HCT116 (cell line): ENCODE data around the gene WDR44. TPM values are rescaled to one million over a fixed set of nuclear protein-coding genes. Genes with fewer than 3 reads are reported as not detected.

Experiments used
- ATAC-seq: fragments of 200-7000 bp; cut with Tn5 transposase; 2 replicates; pipeline ENCODE4 v1.9.1; 2020; ENCODE audit warnings: mild to moderate bottlenecking, moderate library complexity
- BruUV-seq: library from RNA; stranded (reverse); fragments of 400-500 nt; replicated peaks from 2 replicates; lab custom pipeline; 2021; lab: Mats Ljungman, UMichigan
- CTCF ChIA-PET: fragments of 300-600 bp; sonication (Branson Sonifier 250); formaldehyde crosslinking; loops from one replicate; lab custom pipeline; 2021; ENCODE audit warnings: antibody characterized with exemption; lab: Charles Lee
- POLR2A ChIA-PET: fragments of 300-600, 350-600 bp; sonication (Branson Sonifier 250); formaldehyde crosslinking; loops from one replicate; lab custom pipeline; 2021; ENCODE audit warnings: antibody characterized with exemption; lab: Charles Lee
- RAD21 ChIA-PET, 2 experiments: fragments of 300-600 bp; sonication (Branson Sonifier 250); formaldehyde crosslinking; loops; one replicate each; lab custom pipeline; 2023; ENCODE audit warnings: low total read pairs in 2 of 2; ENCODE audit not compliant: uncharacterized antibody in 2 of 2, unreplicated experiment in 2 of 2, low non-redundant PET in 1 of 2; lab: Charles Lee
- DNase-seq: peaks from one replicate; pipeline ENCODE4 v3.0.0-alpha.2; 2010; ENCODE audit warnings: low read depth, low spot score
- H2AFZ ChIP-seq: fragments of 200-600 bp; shearing (Covaris generic), sonication (generic); 2 replicates; pipeline ENCODE4 v1.6.1; 2017; ENCODE audit warnings: low read depth, mixed run types, mixed read lengths, antibody characterized with exemption, low read length; ENCODE audit not compliant: poor library complexity, severe bottlenecking
- H3K27ac ChIP-seq: 2 replicates; pipeline ENCODE4 v1.5.1; 2012; ENCODE audit warnings: low read depth, low read length
- H3K27me3 ChIP-seq: fragments of 200-600 bp; sonication (generic); 2 replicates; pipeline ENCODE4 v1.6.1; 2016; ENCODE audit warnings: mixed run types, low read length, mixed read lengths; ENCODE audit not compliant: insufficient read depth
- H3K36me3 ChIP-seq, 2 experiments: fragments of 200-500 bp in 1 of 2; fragments of 200-600 bp in 1 of 2; sonication (Bioruptor generic) in 1 of 2; sonication (generic) in 1 of 2; 2 replicates each; pipeline versions ENCODE4 v1.5.1 to v1.6.1; 2014 to 2016; ENCODE audit warnings: low read length in 2 of 2, inconsistent platforms in 1 of 2, mixed read lengths in 1 of 2, mixed run types in 1 of 2; ENCODE audit not compliant: insufficient read depth in 2 of 2, control insufficient read depth in 1 of 2
- H3K4me1 ChIP-seq, 2 experiments: fragments of 200-600 bp in 1 of 2; sonication (generic) in 1 of 2; 2 replicates each; pipeline versions ENCODE4 v1.5.1 to v1.6.1; 2012 to 2017; ENCODE audit warnings: low read length in 2 of 2, inconsistent platforms in 1 of 2, mild to moderate bottlenecking in 1 of 2, mixed read lengths in 1 of 2, mixed run types in 1 of 2, moderate library complexity in 1 of 2; ENCODE audit not compliant: insufficient read depth in 2 of 2, control insufficient read depth in 1 of 2
- H3K4me2 ChIP-seq: fragments of 200-600 bp; sonication (generic); 2 replicates; pipeline ENCODE4 v1.6.1; 2017; ENCODE audit warnings: mixed run types, low read length, mixed read lengths
- H3K4me3 ChIP-seq, 2 experiments: fragments of 200-600 bp in 1 of 2; sonication (generic) in 1 of 2; replicated peaks in 1 of 2; 2 replicates each; pipeline ENCODE4 v1.5.1; 2011 to 2016; ENCODE audit warnings: low read length in 2 of 2, control low read depth in 1 of 2, low read depth in 1 of 2, mild to moderate bottlenecking in 1 of 2, mixed read lengths in 1 of 2, mixed run types in 1 of 2
- H3K79me2 ChIP-seq: fragments of 200-600 bp; sonication (generic); 2 replicates; pipeline ENCODE4 v1.6.1; 2017; ENCODE audit warnings: mild to moderate bottlenecking, mixed run types, low read length, moderate library complexity, mixed read lengths; ENCODE audit not compliant: insufficient read depth
- H3K9ac ChIP-seq: fragments of 200-600 bp; sonication (generic); 2 replicates; pipeline ENCODE4 v1.6.1; 2016; ENCODE audit warnings: low read length, mixed read lengths
- H3K9me2 ChIP-seq: fragments of 200-600 bp; sonication (generic), shearing (Covaris generic); 2 replicates; pipeline ENCODE4 v1.6.1; 2017; ENCODE audit warnings: mixed run types, mild to moderate bottlenecking, moderate library complexity; ENCODE audit not compliant: insufficient read depth
- H3K9me3 ChIP-seq, 2 experiments: fragments of 200-500 bp in 1 of 2; fragments of 200-600 bp in 1 of 2; sonication (Bioruptor generic) in 1 of 2; sonication (generic) in 1 of 2; 2 replicates each; pipeline ENCODE4 v1.6.1; 2014 to 2017; ENCODE audit warnings: low read length in 2 of 2, mixed read lengths in 2 of 2, inconsistent platforms in 1 of 2, low read depth in 1 of 2, mild to moderate bottlenecking in 1 of 2, mixed run types in 1 of 2, moderate library complexity in 1 of 2; ENCODE audit not compliant: control insufficient read depth in 1 of 2, insufficient read depth in 1 of 2
- H4K20me1 ChIP-seq: fragments of 200-600 bp; sonication (generic), shearing (Covaris generic); 2 replicates; pipeline ENCODE4 v1.6.1; 2017; ENCODE audit warnings: mixed run types, mild to moderate bottlenecking, moderate library complexity; ENCODE audit not compliant: insufficient read depth
- ATF3 ChIP-seq: IDR thresholded peaks from 2 replicates; pipeline ENCODE4 v1.6.1; 2012
- CBX3 ChIP-seq: IDR thresholded peaks from 2 replicates; pipeline ENCODE4 v1.6.1; 2012; ENCODE audit warnings: low read depth
- CEBPB ChIP-seq: IDR thresholded peaks from 2 replicates; pipeline ENCODE4 v1.6.1; 2012; ENCODE audit warnings: low read depth
- CTCF ChIP-seq, 3 experiments: fragments of 200-600 bp in 1 of 3; sonication (generic) in 1 of 3; IDR thresholded peaks in 2 of 3; conservative IDR thresholded peaks in 1 of 3; 2 replicates each; pipeline ENCODE4 v1.5.1; 2012 to 2017; ENCODE audit warnings: low read depth in 2 of 3, low read length in 2 of 3, antibody characterized with exemption in 1 of 3, borderline replicate concordance in 1 of 3, control low read depth in 1 of 3, mild to moderate bottlenecking in 1 of 3, mixed read lengths in 1 of 3, mixed run types in 1 of 3, moderate library complexity in 1 of 3; ENCODE audit not compliant: insufficient read depth in 1 of 3
- EGR1 ChIP-seq: IDR thresholded peaks from 2 replicates; pipeline ENCODE4 v1.6.1; 2012; ENCODE audit warnings: low read depth
- EZH2 ChIP-seq: fragments of 200-600 bp; sonication (generic); IDR thresholded peaks from 2 replicates; pipeline ENCODE4 v1.6.1; 2017; ENCODE audit warnings: antibody characterized with exemption, mixed run types
- EZH2phosphoT487 ChIP-seq: fragments of 200-600 bp; IDR thresholded peaks from 2 replicates; pipeline ENCODE4 v1.6.1; 2018; ENCODE audit warnings: antibody characterized with exemption, borderline replicate concordance
- FOSL1 ChIP-seq: IDR thresholded peaks from 2 replicates; pipeline ENCODE4 v1.6.1; 2012; ENCODE audit warnings: low read depth
- JUND ChIP-seq: IDR thresholded peaks from 2 replicates; pipeline ENCODE4 v1.6.1; 2012
- MAX ChIP-seq: IDR thresholded peaks from 2 replicates; pipeline ENCODE4 v1.6.1; 2012
- POLR2A ChIP-seq: IDR thresholded peaks from 2 replicates; pipeline ENCODE4 v1.7.0; 2011; ENCODE audit warnings: borderline replicate concordance; ENCODE audit not compliant: insufficient read depth, insufficient read length; ENCODE audit errors: extremely low read depth
- POLR2AphosphoS5 ChIP-seq: IDR thresholded peaks from 2 replicates; pipeline ENCODE4 v1.6.1; 2011; ENCODE audit warnings: mild to moderate bottlenecking, low read depth, low read length, moderate library complexity
- RAD21 ChIP-seq: IDR thresholded peaks from 2 replicates; pipeline ENCODE4 v1.6.1; 2012; ENCODE audit warnings: low read depth, mild to moderate bottlenecking
- REST ChIP-seq: IDR thresholded peaks from 2 replicates; pipeline ENCODE4 v1.6.1; 2012; ENCODE audit warnings: low read depth
- SIN3A ChIP-seq: IDR thresholded peaks from 2 replicates; pipeline ENCODE4 v1.6.1; 2012; ENCODE audit warnings: low read depth
- SP1 ChIP-seq: IDR thresholded peaks from 2 replicates; pipeline ENCODE4 v1.6.1; 2012; ENCODE audit warnings: low read depth
- SRF ChIP-seq: IDR thresholded peaks from 2 replicates; pipeline ENCODE4 v1.6.1; 2012; ENCODE audit warnings: low read depth
- TCF7L2 ChIP-seq: IDR thresholded peaks from 2 replicates; pipeline ENCODE4 v1.7.0; 2011; ENCODE audit warnings: borderline replicate concordance, inconsistent platforms; ENCODE audit not compliant: insufficient read depth, insufficient read length; ENCODE audit errors: extremely low read depth
- ZFX ChIP-seq: fragments of 450-650 bp; IDR thresholded peaks from 2 replicates; pipeline ENCODE4 v1.6.1; 2017
- ZNF274 ChIP-seq: fragments of 200-500 bp; sonication (Bioruptor generic); IDR thresholded peaks from 2 replicates; pipeline ENCODE4 v1.6.1; 2014; ENCODE audit warnings: mild to moderate bottlenecking, low read depth, low read length, inconsistent platforms
- intact Hi-C: fragments of 100-400 bp; cut with micrococcal nuclease; formaldehyde crosslinking; loops from 2 replicates; pipeline ENCODE4 v1.10.0; 2022
- total RNA-seq: library from RNA; stranded (reverse); gene quantifications from one replicate; pipeline ENCODE4 v1.2.1, GENCODE V29; 2021; ENCODE audit not compliant: unreplicated experiment

WDR44 gene
- total RNA-seq, 1 experiment from 2014 or later: 12.2 TPM

- no peaks in the 10 kb centered on the region for H3K9me3 ChIP-seq
- no peak overlapping the region for H2AFZ ChIP-seq
- no peak overlapping the region for H3K27ac ChIP-seq
- H3K4me1 ChIP-seq: peaks cover 11 to 42% of the 10 kb centered on the region in 2 experiments
- H3K36me3 ChIP-seq: no peaks in the 10 kb centered on the region
- no peak for ATAC-seq
- no TSS peak for BruUV-seq
- intact Hi-C loops: no loop called here
- ChIA-PET RAD21 (no interaction called here), CTCF (no interaction called here), POLR2A (no interaction called here)
- H4K20me1 ChIP-seq: no peaks in the 10 kb centered on the region
- TF ChIP-seq TCF7L2: no peak
- no peak for TF ChIP-seq SIN3A
- no peak for TF ChIP-seq MAX
- TF ChIP-seq REST: no peak
- TF ChIP-seq ATF3: no peak
- no peak for TF ChIP-seq FOSL1
- no peak for TF ChIP-seq POLR2A
- no peak for TF ChIP-seq EGR1
- TF ChIP-seq EZH2phosphoT487: no peak
- TF ChIP-seq SRF: no peak
- no peak for TF ChIP-seq RAD21
- TF ChIP-seq POLR2AphosphoS5: no peak
- no peak for TF ChIP-seq CTCF (IDR thresholded peaks at IDR 0.05 in 2 of 3, conservative IDR thresholded peaks at IDR 0.05 in 1 of 3; ENCODE audit: borderline replicate concordance in 1 of 3, insufficient read depth in 1 of 3, low read depth in 2 of 3, low read length in 2 of 3)
- TF ChIP-seq CBX3: no peak
- no peak for TF ChIP-seq CEBPB
- TF ChIP-seq JUND: no peak
- TF ChIP-seq ZFX: no peak
- TF ChIP-seq SP1: no peak
- TF ChIP-seq ZNF274: no peak
- TF ChIP-seq EZH2: no peak
- H3K9ac ChIP-seq: peak overlapping the region; percentile 14; the same call in 1 of the 2 replicates
- H3K4me3 ChIP-seq: no peak overlapping the region
- no peaks in the 10 kb centered on the region for H3K27me3 ChIP-seq
- H3K4me2 ChIP-seq: peak overlapping the region; percentile 59
- no peak for DNase-seq
- no peaks in the 10 kb centered on the region for H3K9me2 ChIP-seq
- peaks cover 71% of the 10 kb centered on the region for H3K79me2 ChIP-seq
Observed at GRCh38 chrX:118350221-118350620, 4.3 kb downstream of the WDR44 start.
